Stimulated activated CD8-positive, alpha-beta memory T cell treated with anti-CD3 and anti-CD28 coated beads, Interleukin-15, amount 100 ng/mL, for 4 hours (primary cell): ENCODE data around the gene EBF3.

Experiments used
- DNase-seq, 2 donors: peaks; one replicate each; pipeline ENCODE4 v3.0.0-alpha.2; 2020; ENCODE audit warnings: low read depth in 2 of 2

EBF3 gene

DNA sequence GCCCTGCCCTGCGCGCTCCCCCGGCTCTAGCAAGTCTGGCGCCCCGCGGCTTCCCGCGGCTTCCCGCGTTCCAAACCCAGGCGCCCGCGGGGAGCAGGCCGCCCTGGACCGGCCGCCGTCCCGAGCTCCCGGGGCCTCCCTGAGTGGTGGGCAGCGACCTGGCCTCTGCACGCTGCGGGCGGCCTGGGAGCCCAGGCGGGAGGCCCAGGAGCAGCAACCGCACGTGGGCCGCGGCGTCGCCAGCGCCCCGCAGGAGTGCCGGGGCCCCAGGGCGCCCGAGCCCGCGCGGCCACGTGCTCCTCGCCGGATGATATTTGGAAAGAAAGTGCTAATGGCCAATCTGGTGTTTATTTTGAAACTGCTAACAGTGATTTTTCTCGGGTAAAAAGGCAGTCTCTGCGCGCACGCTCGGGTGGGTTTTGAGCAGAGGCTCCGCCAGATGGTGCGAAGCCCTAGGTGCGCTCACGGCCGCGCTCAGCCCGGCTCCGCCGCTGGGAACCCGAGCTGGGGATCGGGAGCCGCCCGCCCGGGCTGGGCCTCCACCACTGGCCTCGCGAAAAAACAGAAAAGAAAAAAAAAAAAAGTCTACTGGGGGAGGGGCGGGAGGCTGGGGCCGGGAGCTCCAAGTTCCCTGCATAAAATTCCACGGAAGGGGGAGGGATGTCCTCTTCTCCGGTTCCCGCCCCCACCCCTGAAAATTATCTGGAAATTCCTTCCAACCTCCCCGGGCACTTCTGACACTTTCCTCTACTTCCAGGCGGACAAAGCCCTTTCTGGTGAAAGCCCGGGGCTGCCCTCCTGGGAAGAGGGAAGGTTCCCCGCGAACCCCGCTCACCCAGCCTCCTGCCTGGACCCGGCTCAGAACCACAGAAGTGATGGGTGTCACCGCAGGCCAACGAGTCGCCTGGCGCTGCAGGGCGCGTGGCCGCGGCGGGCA is 4.3 kb downstream of the EBF3 start:
- DNase-seq = no peak

DNA sequence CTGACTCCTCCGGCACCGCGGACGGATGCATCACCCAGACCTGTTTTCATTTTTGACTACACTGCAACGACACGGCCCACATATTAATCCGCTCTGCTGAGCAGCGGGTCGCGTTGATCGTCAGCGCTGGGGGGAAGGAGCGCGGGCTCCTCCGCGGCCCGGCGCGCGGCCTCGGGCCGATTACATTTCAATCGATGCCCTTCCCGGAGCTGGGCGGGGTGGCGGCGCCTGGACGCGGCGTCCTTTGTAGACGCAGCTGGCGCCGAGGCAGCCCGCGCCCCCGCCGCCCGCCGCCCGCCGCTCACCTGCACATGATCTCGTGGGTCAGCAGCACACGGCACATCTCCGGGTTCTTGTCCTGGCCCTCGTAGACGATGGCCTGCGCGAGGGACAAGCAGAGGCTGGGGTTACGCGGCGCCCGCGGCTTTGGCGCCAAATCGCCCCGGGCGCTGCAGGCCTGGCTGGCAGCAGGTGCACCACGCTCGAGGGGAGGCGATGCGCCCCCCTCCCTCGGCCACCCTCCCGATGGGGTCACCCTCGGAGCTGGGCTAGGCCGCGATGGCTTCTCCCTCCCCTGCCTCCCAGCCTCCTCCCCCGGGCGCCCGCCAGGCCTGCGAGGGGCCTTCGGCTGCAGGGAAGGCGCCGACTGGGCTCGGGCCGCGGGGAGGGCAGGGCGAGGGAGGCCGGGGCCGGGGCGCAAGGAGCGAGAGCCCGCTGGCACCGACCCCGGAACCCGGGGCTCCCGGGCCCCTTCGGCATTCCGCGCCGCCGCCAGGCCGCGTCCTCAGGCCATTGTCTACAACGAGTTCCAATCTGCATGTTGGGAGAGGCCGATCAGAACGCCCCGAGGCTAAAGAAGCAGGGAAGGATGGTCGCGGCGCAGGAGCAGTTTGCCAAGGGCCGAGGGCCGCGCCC is 5.2 kb downstream of the EBF3 start:
- no peak for DNase-seq

DNA sequence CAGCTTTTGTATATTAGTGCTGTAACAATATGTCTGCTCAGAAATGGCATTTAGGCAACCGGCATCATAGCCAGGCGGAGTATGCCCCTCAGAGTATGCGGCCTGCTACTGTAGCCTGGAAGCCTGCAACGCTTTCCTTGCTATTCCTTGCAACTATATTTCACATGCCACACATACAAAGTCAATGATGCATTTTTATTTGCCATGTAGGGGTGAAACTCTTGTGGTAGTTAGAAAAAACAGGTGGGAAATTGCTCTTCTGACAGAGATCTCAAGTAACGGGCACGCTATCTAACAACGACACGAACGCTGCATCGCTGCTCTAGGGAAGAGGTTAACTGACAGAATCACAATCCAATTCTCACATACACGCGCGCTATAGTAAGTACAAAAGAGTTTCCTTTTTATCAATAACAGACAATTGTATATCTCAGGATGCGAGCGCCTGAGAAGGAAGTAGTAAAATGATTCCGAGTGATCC is 5.9 kb downstream of the EBF3 start:
- no peak for DNase-seq

DNA sequence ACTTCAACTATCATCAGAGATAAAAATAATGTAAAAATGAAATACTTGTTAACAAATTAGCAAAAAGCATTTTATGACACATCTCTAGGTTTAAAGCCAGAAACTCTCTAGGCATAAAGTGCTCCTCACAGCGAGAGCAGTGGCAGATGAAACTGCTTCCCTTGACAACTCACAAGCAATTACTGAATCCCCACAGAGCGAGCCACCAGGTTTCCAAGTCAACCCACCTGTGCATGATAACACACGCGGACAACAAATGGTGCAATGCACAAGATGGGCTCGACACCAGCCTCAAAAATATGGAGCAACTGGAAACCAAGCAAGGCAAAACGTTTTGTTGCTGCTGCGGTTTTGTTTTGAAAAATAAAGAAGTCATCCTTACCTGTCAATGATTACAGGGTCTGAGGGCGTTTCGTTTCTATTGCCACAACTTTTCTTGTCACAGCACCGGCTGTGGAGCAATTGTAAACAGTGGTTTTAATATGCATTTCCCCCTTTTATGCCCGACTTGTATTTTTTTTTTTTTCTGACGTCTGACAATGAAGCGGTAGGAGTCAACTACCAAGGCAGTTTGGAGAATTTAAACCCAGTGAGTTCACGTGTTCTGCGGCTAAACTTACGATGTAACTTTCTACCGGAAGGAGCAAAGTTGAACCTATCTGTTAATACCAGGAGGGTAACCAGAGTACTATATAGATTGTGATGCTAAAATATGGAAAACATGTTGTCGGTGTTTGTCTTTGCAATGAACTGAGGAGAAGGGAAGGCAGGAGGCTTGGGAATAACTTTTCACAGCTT is 7.0 kb downstream of the EBF3 start:
- DNase-seq = no peak

DNA sequence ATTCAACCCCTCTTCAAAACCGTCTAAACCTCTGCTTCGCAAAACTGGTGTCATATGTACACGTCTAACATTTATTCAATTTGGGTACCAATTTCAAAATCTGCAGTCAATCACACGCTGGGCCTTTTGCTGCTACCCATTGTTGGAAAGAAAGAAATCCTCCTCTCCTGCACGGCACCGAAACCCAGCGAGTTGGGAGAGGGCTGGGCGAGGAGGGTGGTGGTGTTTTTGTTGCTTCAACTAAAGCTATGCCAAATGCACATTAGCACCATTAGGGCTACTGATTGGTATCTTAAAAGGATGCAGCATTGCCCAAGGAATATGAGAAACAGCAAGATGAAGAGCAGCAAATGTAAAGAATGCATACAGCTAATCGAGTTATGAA is 7.8 kb downstream of the EBF3 start:
- DNase-seq = no peak

DNA sequence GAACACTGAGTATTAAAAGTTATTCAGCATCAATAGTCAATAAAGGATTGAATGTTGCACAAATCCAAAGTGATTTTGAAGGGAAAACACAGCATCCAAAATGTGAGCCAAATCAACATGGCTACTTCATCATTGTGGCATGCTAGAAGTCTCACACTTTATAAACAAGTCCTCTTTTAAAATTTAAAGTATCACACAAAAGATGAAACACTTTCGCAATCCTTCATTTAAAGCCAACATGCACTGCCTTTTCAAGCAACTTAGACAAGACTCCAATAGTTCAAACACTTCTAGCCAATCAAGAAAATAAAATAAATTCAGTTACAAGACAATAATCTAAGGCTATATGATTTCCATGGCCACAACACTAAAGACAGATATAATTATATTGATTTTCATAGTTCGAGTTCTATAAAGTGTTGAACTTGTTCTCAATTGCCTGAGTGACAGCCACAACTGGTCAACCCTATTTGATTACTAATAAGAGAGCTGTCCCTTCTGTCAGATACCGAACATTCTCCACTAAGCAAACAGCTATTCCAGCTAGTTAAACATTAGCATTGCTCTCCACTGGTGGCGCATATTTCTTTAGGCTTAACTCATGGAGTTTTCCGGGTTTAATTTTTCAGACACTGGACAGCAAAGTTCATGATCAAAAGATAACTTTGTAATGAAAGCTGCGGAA is 8.3 kb downstream of the EBF3 start:
- no peak for DNase-seq

DNA sequence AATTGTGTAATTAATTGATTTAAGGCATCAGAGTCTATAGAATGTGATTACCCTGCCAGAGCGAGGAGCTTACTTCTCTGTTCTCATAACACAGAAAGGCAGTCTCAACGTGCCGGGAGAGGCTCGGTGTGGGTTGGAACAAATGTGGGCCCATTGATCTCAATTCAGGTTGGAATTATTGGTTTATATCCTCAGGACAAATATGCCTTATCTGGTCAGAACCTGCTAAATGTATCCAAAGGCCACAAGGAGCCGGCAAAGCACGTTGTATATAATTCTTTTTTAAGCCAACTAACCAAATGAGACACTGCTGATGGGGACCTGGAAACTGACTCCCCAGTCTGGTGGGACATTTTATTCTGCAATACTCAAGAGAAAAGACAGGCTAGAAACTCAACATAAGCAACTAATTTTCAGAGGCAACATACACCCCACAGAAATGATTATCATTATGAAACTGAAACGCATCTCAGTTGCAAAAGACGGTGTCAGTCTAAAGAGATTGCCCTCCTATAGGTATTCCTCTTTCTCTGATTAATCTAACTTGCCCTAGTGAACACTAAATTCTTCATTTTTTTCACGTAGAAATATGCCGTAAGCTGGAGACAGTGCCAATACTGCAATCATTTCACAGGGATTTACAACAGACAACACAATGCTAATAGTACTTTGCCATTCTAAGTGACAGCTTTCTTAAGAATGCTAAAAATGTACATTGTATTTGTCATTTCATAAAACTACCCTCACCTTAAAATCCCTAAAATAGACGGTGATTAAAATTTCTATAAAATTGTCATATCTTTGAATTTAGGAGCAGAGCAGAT is 9.4 kb downstream of the EBF3 start:
- no peak for DNase-seq

DNA sequence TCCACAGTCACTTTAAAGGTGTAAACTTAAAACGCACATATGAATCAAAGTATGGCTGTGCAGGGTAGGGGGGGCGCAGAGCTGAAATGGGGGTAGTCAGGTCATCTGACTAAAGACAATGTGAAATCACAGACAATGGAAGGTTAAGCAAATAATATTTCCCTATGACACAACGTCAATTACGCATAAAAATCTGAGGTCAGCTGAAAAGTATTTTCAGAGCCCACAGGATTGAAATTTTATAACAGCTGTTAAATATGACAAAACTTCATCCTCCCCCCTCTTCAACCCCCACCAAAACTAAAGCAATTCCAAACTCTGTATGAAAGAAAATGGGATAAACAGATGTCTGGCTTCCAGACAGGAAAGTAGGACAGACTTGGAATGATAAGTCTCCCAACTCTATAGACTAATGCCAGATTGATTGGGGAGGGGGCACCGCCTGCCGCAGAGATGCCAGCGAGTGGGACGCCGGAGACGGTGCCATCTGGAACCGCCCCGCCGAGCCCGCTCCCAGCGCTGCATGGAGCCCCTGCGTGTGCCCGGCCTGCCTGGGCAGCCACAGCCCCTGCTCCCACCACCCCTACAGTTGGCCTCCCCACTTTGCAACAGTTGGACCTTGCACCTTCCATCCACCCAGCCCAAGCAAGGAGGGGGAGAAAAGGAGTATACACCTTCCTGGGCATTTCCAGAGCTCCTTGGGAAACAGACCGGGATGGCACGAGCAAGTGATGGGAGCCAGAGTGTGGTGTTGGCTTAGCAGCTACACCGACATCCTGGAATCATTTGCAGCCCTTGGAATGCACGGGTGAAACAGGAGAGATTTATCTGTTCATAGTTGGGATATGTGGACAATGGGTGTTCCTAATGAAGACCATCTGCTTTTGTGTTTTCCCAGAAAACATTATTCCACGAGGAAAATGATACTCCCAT is 10.7 kb downstream of the EBF3 start:
- DNase-seq = no peak

DNA sequence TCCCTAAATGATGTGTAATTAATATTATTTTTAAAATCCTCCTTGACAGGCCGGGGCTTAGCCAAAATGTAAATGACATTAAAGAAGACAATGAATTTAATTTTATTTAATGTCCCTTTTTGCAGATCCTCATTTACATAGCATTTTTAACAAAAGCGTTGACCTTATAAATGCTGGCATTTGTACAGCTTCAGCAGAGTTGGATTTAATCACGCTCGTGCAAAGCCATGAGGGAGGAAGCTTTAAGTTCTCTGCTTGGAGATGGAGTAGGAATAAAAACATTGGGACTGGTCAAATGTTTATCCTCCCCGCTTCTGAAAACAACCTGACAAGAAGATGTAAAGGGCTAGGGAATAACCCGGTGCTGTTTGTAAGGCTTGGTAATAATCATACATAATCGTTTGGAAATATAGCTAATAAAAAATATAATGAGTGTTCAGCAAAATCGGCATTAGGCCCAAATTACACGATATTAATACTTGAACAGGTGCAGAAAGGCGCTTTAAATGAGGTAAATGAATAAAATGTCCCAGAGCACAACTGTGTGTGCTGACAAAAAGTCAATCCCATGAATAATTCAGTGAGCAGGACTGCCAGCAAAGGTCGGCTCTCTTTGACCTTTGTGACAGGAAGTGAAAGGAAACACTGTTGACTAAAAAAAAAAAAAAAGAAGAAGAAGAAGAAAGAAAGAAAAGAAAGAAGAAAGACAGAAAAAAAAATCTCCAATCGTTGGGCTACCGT is 11.5 kb downstream of the EBF3 start:
- no peak for DNase-seq

DNA sequence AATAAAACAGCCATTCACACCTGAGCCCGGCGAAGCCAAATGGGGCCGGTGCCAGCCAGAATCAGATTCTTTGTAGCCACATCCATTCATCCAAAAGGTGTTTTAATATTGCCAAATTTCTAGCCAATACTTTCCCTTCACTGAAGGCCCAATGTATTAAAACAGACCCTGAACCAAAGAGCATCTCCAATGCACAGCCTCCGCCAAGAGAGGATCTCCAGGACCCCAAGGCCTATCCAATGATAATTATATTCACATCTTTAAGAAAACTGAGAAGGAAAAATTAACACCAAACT is 12.2 kb downstream of the EBF3 start:
- no peak for DNase-seq

DNA sequence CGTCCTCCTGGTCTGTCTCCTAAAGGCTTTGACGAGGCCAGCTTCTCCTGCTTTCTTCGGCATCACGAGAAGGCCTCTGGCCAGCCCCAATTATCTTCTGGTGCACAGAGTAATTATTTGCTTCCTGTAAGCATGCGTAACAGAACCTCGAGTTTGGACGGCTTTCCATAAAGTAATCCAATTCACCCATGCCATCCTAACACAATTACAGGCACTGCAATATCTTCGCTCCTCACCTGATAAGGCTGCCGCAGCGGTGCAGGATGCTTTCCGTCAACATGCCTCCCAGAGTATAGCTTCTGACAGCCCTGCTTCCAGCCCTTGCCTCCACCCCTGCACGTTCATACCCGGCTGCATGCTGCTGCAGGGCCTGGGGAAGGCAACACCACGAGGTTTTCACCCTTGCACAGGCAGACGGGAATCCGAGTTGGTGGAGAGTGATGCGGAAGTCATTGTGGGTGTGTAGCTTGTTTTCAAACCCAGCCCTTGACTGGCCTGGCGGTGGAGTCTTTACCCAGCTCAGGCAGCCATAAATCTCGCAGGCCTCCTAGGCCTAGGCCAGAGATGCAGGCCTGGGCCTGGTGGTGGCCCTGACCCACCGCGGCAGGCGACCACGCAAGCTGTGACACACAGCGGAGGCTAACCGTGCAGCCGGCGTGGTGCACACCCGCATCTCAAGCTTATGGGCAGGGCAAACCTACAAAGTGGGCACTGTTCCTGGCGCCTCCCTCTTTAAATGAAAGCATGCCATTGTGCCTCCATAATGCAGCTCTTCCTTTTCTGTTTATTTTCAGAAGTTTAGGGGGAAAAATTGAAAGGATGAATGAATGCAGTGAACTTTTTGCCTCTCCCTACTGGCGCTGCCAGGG is 12.7 kb downstream of the EBF3 start:
- DNase-seq = no peak

DNA sequence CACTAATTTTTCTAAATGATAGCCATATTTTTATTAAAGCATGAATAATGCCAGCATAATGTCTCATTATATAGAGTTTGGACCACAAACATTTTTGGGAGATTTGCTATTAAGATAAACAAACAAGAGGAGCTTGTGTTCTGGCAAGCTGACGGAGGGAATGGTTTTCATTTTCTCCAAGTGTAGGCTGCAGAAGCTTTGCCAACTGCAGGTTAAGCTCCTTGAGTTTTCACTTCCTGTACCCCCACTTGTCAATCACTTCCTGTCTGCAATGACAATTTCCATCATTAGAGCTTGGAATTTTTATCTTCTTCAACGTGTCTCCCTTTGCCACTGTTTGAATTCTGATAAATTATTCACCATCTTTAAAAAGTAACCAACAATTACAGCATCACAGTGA is 13.4 kb downstream of the EBF3 start:
- DNase-seq = no peak

DNA sequence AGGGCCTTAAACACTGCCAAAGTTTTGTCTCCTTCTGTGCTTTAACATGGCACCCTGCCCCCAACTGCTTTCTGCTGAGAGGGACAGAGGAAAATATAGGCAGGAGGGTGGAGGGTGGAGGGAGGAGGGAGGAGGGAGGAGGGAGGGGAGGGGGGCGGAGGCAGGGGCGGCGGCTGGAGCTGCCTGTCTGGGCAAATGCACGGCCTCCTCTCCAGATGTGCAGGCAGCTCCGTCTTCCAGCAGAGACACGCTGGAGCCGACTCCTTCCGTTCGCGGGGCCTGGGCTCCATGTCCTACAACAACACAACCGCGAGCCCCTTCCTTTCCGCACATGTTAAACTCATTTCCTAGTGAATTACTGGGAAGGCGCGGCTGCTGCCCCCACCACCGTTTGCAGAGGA is 14.2 kb downstream of the EBF3 start:
- DNase-seq = no peak

DNA sequence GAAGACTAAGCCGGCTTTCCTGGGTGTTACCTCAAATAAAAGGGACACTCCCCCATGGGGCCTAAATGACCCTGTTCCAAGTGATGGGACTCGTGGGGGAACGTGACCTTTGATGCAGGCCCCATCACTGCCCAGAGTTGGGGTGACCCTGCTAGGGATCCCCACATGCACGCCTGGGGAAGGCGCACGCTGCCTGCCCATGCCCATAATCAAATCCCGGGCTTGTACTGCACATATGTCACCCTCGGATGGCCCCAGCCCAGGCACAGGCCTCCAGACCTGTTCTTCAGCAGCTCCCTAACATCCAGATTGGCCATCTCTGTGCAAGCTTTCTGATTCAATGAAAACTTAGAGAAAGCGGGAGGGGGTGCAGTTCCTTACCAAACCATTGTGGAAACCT is 14.7 kb downstream of the EBF3 start:
- DNase-seq = no peak

DNA sequence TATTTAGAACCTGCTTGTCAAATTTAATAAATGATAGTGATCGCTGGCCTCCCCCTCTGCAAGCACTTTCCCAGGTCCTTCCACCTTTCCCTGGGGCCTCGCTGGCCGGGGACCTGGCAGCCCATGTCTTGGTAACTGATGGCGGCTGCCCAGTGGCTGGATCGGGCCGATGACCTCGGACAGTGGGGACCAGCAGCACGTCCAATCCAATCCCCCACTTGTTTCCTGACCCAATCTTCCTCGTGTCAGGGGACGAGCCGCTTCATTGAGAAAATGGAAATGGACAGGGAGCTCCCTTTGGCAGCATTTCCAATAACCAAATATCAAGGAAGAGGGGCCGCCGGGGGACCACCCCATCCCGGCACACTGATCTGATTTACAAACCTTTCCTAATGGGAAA is 17.2 kb downstream of the EBF3 start:
- DNase-seq = no peak

DNA sequence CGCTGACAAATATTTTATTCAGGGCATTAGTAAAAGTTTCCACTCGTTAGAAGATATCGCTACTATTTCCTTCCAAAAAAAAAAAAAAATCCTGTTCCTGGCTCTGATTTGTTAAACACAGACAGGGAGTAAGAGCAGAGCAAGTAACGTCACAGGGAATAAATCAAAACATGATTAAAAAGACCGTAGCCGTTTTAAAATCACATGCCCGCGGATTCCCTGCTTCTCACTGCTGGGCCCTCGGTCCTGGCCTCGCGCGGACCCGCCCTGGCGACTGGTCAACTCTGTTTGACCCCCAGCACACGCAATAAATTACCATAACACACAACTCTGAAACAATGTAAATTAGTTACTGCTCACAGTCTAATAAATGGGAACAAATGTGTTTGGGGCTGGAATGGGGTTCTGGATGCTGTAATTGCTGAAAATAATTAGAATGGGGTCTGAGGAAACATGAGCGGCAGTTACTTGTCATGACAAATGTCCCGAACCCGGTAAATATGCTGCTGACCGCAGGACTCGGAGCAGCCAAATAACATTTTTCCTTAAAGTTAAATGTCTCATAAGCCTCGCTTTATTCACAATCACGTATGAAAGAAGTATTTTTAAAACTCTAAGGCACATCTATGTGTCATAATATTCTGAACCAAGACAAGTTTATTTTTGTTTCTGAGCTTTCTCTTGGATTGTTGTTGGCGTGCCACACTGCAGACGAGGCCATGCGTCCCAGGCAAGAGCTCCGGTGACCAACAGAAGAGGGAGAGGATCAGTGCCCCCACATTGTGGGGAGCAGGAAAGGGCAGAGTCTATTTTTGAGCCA is 17.9 kb downstream of the EBF3 start:
- DNase-seq = no peak

DNA sequence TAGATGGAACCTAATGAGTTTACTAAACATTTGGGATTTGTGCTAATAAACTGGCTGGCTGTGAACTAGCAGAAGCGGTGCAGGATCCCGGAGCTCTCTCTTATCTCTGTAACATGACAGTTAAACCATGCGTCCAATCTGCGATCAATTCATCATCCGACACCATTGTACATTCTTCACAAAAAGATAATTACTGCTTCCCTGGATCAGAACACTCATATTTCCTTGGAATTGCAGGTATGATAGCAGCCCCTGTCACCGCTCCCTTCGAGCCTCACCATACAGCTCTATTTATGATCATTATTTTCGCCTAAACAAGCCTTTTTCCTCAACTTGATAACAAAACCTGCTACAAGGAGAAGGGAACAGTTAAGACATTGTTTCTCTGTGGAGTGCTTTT is 18.5 kb downstream of the EBF3 start:
- no peak for DNase-seq
